ENCODE results near the gene MLF1.

DNA sequence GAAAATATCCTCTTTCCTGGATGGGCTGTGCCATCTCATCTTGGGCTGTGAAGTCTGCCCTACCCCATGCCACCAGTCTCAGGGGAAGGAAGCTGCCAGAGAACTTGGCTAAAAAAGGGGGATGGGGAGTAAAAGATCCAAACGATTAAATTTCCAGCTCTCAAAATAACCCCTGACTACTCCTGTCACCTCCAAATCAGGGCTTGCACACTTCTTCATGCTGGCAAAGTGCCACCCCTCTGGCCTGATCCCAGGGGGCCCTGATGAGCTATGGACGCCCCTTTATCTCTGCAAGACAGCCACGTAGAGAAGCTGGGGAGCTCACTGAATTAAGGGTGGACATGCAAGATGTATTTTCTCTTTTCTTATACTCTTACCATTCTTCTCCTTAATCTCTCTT lies 1.2 kb upstream of the MLF1 start:
- TF ChIP-seq, protein P1, sequence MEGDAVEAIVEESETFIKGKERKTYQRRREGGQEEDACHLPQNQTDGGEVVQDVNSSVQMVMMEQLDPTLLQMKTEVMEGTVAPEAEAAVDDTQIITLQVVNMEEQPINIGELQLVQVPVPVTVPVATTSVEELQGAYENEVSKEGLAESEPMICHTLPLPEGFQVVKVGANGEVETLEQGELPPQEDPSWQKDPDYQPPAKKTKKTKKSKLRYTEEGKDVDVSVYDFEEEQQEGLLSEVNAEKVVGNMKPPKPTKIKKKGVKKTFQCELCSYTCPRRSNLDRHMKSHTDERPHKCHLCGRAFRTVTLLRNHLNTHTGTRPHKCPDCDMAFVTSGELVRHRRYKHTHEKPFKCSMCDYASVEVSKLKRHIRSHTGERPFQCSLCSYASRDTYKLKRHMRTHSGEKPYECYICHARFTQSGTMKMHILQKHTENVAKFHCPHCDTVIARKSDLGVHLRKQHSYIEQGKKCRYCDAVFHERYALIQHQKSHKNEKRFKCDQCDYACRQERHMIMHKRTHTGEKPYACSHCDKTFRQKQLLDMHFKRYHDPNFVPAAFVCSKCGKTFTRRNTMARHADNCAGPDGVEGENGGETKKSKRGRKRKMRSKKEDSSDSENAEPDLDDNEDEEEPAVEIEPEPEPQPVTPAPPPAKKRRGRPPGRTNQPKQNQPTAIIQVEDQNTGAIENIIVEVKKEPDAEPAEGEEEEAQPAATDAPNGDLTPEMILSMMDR (conservative IDR thresholded peaks at IDR 0.05 in 1 of 2, IDR thresholded peaks at IDR 0.05 in 1 of 2; ENCODE audit: extremely low read depth in 1 of 2, insufficient read depth in 1 of 2, low read depth in 1 of 2, low read length in 2 of 2): no peak
- no peak for TF ChIP-seq EZH2 (IDR thresholded peaks at IDR 0.05; ENCODE audit: borderline replicate concordance, low read length)
